ENCODE measurements around the gene HOXD12. TPM values are rescaled to one million over a fixed set of nuclear protein-coding genes. Genes with fewer than 3 reads are reported as not detected.

Gene HOXD12
- total RNA-seq, 2 experiments from 2014 or later, result not detected

DNA sequence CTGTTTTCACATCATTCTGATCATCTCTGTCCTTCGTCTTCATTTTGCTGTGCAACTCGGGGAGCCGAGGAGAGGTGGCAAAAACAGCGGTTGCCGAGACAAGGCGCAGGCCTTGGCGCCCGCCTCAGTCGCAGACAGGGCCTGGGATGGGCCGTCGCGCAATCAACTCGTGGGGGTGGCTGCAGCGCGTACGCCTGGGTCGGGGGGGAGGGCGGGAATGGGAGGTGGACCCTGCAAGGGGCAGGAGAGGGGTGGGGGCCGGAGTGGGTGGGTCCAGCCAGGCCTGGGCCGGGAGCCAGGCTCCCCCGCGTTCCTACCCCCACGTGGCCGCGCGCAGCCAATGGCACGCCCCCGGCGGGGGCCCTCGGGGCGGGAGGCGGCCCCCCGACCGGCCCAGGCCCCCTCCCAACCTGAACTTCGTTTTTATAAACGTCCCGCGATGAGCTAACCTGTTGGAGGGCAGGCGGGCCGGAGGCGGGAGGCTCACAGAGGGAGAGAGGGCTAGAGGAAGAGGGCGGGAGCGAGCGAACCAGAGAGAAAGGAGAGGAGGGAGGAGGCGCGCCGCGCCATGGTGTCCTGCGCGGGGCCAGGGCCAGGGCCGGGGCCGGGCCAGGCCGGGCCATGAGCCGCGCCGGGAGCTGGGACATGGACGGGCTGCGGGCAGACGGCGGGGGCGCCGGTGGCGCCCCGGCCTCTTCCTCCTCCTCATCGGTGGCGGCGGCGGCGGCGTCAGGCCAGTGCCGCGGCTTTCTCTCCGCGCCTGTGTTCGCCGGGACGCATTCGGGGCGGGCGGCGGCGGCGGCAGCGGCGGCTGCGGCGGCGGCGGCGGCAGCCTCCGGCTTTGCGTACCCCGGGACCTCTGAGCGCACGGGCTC, 7.1 kb upstream of the HOXD12 start, which contains the start of gene HOXD13:
TSS of gene HOXD13 (plus strand) at position 452 of the 875 bp plus-strand sequence. CDS start at position 622, 170 bp downstream.
- ChIA-PET POLR2A (interaction anchor here (0.5 kb wide), 1 partner anchor 39 kb away, joined by 3 read pairs; no protein-coding TSS in a partner anchor), CTCF (no interaction called here)
- intact Hi-C loops (cut with DNase I, micrococcal nuclease), result loop anchor here in 1 of 2 experiments (10.0 kb wide), 2 partner anchors 728 to 1398 kb away; no protein-coding TSS in a partner anchor
- peaks cover 46% of the 10 kb centered on the region for H3K4me1 Mint-ChIP-seq (ENCODE audit: low read depth)
- TF ChIP-seq, protein P1, sequence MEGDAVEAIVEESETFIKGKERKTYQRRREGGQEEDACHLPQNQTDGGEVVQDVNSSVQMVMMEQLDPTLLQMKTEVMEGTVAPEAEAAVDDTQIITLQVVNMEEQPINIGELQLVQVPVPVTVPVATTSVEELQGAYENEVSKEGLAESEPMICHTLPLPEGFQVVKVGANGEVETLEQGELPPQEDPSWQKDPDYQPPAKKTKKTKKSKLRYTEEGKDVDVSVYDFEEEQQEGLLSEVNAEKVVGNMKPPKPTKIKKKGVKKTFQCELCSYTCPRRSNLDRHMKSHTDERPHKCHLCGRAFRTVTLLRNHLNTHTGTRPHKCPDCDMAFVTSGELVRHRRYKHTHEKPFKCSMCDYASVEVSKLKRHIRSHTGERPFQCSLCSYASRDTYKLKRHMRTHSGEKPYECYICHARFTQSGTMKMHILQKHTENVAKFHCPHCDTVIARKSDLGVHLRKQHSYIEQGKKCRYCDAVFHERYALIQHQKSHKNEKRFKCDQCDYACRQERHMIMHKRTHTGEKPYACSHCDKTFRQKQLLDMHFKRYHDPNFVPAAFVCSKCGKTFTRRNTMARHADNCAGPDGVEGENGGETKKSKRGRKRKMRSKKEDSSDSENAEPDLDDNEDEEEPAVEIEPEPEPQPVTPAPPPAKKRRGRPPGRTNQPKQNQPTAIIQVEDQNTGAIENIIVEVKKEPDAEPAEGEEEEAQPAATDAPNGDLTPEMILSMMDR (IDR thresholded peaks at IDR 0.05), result no peak
- Histone ChIP-seq H3K27ac (ENCODE audit: low read depth in 1 of 2, low read length in 2 of 2) (no peak within 1 kb of the TSS), H3K36me3 (ENCODE audit: insufficient read depth, low read length) (no peaks in the 10 kb centered on the region), H3K4me3 (ENCODE audit: low read length) (no peak within 1 kb of the TSS), H3K9me3 (ENCODE audit: control insufficient read depth in 1 of 2, insufficient read depth in 1 of 2, low read length in 2 of 2) (peaks cover 13 to 37% of the 10 kb centered on the region in 2 experiments), H3K27me3 (ENCODE audit: control insufficient read depth in 1 of 2, insufficient read depth in 2 of 2, low read length in 2 of 2) (peaks cover 89 to 92% of the 10 kb centered on the region in 2 experiments), H3K4me1 (ENCODE audit: insufficient read depth, low read length) (peaks cover 39% of the 10 kb centered on the region)
- ATAC-seq (ENCODE audit: poor library complexity) (no peak), DNase-seq (peak in 1 of 14 experiments; percentile 30)
- peak within 1 kb of the TSS; percentile 49 for H3K4me3 Mint-ChIP-seq
- peaks cover 93% of the 10 kb centered on the region for H3K27me3 Mint-ChIP-seq
- H3K36me3 Mint-ChIP-seq (ENCODE audit: low read depth), result no peaks in the 10 kb centered on the region
- H3K9me3 Mint-ChIP-seq, result peaks cover 3% of the 10 kb centered on the region
- H3K27ac Mint-ChIP-seq, result peak within 1 kb of the TSS; percentile 12

DNA sequence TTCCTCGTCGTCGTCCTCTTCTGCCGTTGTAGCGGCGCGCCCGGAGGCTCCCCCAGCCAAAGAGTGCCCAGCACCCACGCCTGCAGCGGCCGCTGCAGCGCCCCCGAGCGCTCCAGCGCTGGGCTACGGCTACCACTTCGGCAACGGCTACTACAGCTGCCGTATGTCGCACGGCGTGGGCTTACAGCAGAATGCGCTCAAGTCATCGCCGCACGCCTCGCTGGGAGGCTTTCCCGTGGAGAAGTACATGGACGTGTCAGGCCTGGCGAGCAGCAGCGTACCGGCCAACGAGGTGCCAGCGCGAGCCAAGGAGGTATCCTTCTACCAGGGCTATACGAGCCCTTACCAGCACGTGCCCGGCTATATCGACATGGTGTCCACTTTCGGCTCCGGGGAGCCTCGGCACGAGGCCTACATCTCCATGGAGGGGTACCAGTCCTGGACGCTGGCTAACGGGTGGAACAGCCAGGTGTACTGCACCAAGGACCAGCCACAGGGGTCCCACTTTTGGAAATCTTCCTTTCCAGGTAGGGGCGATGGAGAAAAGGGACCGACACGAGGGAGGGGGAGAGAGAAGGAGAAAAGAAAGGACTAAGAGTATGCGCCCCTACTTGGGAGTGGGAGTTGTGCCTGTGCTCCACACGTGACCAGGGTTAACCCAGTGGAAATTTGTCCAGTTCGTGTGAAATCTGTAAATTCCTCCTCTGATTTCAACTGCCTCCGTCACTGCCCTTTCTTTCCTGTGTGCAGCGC, 6.3 kb upstream of the HOXD12 start:
- ChIA-PET POLR2A (no interaction called here), CTCF (interaction anchor here (1.2 kb wide), 1 partner anchor 34 kb away, joined by 3 read pairs; no protein-coding TSS in a partner anchor)
- Mint-ChIP-seq H3K4me1 (ENCODE audit: low read depth) (peaks cover 45% of the 10 kb centered on the region), H3K9me3 (peaks cover 3% of the 10 kb centered on the region), H3K27ac (no peak overlapping the region), H3K4me3 (peak overlapping the region; percentile 9), H3K36me3 (ENCODE audit: low read depth) (no peaks in the 10 kb centered on the region), H3K27me3 (peaks cover 93% of the 10 kb centered on the region)
- TF ChIP-seq, protein P1 (IDR thresholded peaks at IDR 0.05), result no peak
- Histone ChIP-seq H3K4me3 (ENCODE audit: low read length) (no peak overlapping the region), H3K36me3 (ENCODE audit: insufficient read depth, low read length) (no peaks in the 10 kb centered on the region), H3K27me3 (ENCODE audit: control insufficient read depth in 1 of 2, insufficient read depth in 2 of 2, low read length in 2 of 2) (peaks cover 89 to 92% of the 10 kb centered on the region in 2 experiments), H3K4me1 (ENCODE audit: insufficient read depth, low read length) (peaks cover 39% of the 10 kb centered on the region), H3K9me3 (ENCODE audit: control insufficient read depth in 1 of 2, insufficient read depth in 1 of 2, low read length in 2 of 2) (peaks cover 12 to 33% of the 10 kb centered on the region in 2 experiments), H3K27ac (ENCODE audit: low read depth in 1 of 2, low read length in 2 of 2) (no peak overlapping the region)
- peak in 1 of 14 experiments; percentile 32 for DNase-seq
- no peak for ATAC-seq (ENCODE audit: poor library complexity)
- intact Hi-C loops (cut with DNase I, micrococcal nuclease), result loop anchor here in 1 of 2 experiments (10.0 kb wide), 2 partner anchors 729 to 1399 kb away; no protein-coding TSS in a partner anchor

DNA sequence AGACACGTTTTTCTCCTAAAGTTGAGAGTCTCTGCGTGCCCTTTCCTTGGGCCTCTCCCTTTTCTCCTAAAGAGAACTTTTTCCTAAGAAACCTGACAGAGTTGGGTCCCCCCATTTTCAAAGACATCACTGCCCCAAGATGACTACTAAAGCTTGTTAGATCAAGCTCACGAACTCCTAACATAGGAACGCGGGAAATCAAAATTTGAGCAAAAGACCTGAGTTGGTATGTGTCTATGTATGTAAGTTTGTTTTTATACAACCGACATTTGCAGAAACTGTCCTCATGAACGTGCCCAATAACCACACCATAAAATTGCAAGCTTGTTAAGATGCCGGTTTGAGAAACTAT, 5.7 kb upstream of the HOXD12 start:
- H3K4me3 ChIP-seq (ENCODE audit: low read length), result no peak overlapping the region
- intact Hi-C loops (cut with DNase I, micrococcal nuclease), result loop anchor here in 1 of 2 experiments (10.0 kb wide), 2 partner anchors 729 to 1399 kb away; no protein-coding TSS in a partner anchor
- DNase-seq (no peak), ATAC-seq (ENCODE audit: poor library complexity) (no peak)
- peaks cover 34% of the 10 kb centered on the region for H3K4me1 ChIP-seq (ENCODE audit: insufficient read depth, low read length)
- Mint-ChIP-seq H3K4me1 (ENCODE audit: low read depth) (peaks cover 43% of the 10 kb centered on the region), H3K27ac (no peak overlapping the region), H3K4me3 (peak overlapping the region; percentile 1), H3K9me3 (peaks cover 3% of the 10 kb centered on the region), H3K36me3 (ENCODE audit: low read depth) (no peaks in the 10 kb centered on the region), H3K27me3 (peaks cover 92% of the 10 kb centered on the region)
- peaks cover 89 to 92% of the 10 kb centered on the region in 2 experiments for H3K27me3 ChIP-seq (ENCODE audit: control insufficient read depth in 1 of 2, insufficient read depth in 2 of 2, low read length in 2 of 2)
- ChIA-PET POLR2A (no interaction called here), CTCF (interaction anchor here (1.2 kb wide), 1 partner anchor 33 kb away, joined by 3 read pairs; no protein-coding TSS in a partner anchor)
- no peaks in the 10 kb centered on the region for H3K36me3 ChIP-seq (ENCODE audit: insufficient read depth, low read length)
- no peak overlapping the region for H3K27ac ChIP-seq (ENCODE audit: low read depth in 1 of 2, low read length in 2 of 2)
- peaks cover 7 to 35% of the 10 kb centered on the region in 2 experiments for H3K9me3 ChIP-seq (ENCODE audit: control insufficient read depth in 1 of 2, insufficient read depth in 1 of 2, low read length in 2 of 2)
- TF ChIP-seq, protein P1 (IDR thresholded peaks at IDR 0.05), result no peak

Data from CD4-positive, alpha-beta T cell (primary cell).